GM12873 (cell line): ENCODE measurements around the gene FUOM.

Source experiments
- CTCF ChIP-seq: IDR thresholded peaks from 2 replicates; pipeline ENCODE4 v1.5.1; 2012; ENCODE audit warnings: low read depth, mild to moderate bottlenecking, moderate library complexity, low read length, control low read depth; ENCODE audit not compliant: insufficient read depth; ENCODE audit errors: missing control alignments

Gene FUOM

GRCh38 chr10:133355266-133355665 is 2.6 kb downstream of the FUOM start:
- TF ChIP-seq CTCF, result no peak

GRCh38 chr10:133354672-133355240 is 3.1 kb downstream of the FUOM start:
- TF ChIP-seq CTCF, result no peak

DNA sequence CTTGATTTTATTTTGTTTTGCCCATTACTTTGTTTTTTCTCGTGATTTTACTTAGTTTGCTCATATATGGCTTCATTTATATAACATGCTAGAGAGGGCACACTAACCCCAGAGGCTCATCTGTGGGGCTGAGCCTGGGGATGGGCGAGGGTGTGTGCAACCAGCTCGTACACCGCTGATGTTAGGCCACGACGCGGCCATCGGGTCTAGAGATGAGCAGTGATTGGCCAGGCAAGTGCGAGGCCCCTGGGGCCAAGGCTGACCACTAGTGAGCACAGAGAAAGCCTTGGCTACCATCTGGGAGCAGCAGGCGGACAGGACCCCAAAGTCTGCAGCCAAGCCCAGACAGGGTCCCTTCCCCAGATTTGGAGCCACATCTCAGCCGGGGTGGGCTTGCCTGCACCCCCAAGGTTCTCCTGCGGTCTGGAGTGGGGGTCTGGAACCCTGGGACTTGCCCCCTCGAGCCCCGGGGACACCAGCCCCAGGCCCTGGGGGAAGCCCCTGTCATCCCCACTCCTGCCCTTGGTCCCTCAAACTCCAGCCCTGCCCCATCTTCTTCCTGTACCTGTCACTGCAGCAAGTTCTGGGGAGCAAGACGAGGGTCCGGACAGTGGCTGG is 3.7 kb downstream of the FUOM start:
- TF ChIP-seq CTCF, result no peak

- TF ChIP-seq CTCF, result no peak
Observed at GRCh38 chr10:133353202-133353959, 4.4 kb downstream of the FUOM start.

DNA sequence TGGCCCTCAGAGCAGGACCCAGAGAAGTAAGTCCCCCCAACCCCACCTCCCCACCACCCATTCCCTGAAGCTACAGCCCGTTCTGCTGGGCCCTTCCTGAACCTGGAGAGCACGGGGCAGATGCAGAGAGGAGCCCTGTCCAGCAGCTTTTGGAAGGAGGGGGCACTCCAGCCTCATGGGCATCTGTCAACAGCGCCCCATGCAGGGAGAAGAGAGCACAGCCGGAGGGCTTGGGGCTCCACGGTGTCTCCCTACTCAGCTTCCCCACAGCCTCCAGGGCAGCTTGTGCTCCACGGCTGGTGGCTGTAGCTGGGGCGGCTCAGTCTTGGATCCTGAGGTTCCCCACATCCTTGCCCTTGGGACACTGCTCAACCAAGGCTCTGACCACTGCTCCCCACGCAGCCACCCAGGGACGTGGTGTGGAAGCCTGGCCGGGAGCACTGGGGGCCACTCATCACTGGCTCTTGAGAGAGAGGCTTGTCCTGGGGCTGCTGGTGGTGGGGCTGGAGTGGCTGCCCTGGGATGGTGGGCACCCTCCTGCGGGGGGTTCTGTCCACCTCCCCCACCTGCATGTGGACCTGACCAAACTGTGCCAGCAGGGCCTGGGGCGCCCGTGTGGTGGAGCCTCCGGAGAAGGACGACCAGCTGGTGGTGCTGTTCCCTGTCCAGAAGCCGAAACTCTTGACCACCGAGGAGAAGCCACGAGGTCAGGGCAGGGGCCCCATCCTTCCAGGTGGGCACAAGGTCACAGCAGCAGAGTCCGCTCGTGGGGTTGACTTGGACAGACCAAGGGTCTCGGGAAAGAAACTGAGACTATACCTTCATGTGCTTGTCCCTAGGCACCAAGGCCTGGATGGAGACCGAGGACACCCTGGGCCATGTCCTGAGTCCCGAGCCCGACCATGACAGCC is 6.2 kb downstream of the FUOM start:
- peak; percentile 18 for TF ChIP-seq CTCF

DNA sequence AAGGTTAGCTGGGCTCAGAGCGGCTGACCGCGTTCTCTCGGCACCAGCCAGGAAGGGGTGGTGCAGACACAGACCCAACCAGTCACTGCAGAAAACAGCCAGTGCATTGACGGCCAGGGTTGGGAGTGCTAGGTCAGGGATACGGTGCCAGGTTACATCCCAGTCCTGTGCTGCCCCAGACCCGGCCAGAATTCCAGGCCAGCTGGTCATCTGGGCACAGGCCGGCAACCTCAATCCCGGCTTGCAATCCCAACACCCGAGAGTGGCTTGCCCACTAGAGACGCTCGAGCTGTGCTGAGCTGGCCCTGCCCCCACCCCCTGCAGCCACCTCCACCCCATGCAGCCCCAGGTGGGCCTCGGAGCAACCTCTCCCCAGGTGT is 6.9 kb downstream of the FUOM start:
- TF ChIP-seq CTCF, result no peak
